ENCODE results near the gene RNF148. TPM values are rescaled to one million over a fixed set of nuclear protein-coding genes. Genes with fewer than 3 reads are reported as not detected.

The RNF148 gene
- total and polyA plus RNA-seq, 2 experiments from 2014 or later, result 2.2 TPM; not detected in 1

- Histone ChIP-seq H3K79me2 (replicated peaks; ENCODE audit: insufficient read depth) (0 out of 2 replicates have a peak, but pooled peaks cover 4% of the 10 kb centered on the region), H3K9me2 (ENCODE audit: insufficient read depth) (no peaks in the 10 kb centered on the region), H2AFZ (no peak overlapping the region), H3K4me3 (no peak overlapping the region), H4K20me1 (replicated peaks; ENCODE audit: insufficient read depth) (no peaks in the 10 kb centered on the region), H3F3A (replicated peaks; ENCODE audit: low read depth) (no peaks in the 10 kb centered on the region), H3K4me1 (ENCODE audit: insufficient read depth) (peaks cover 6% of the 10 kb centered on the region; the same call in 1 of the 2 replicates), H3K27me3 (ENCODE audit: insufficient read depth) (no peaks in the 10 kb centered on the region), H3K27ac (ENCODE audit: low read depth) (no peak overlapping the region), H3K36me3 (ENCODE audit: insufficient read depth) (no peaks in the 10 kb centered on the region), H3K4me2 (no peak overlapping the region)
- H3K9me3 Mint-ChIP-seq, result no peaks in the 10 kb centered on the region
- TF ChIP-seq ZNF114 (CRISPR knock-in tag; IDR thresholded peaks at IDR 0.05) (no peak), EZH2 (IDR thresholded peaks at IDR 0.05; ENCODE audit: low read depth, unreplicated experiment) (no peak), NANOG (IDR thresholded peaks at IDR 0.05; ENCODE audit: borderline replicate concordance) (no peak), CTCF (conservative IDR thresholded peaks at IDR 0.05; ENCODE audit: low read depth in 2 of 2) (no peak), CREB1 (CRISPR knock-in tag; IDR thresholded peaks at IDR 0.05; ENCODE audit: low read depth) (no peak), ZNF331 (CRISPR knock-in tag; IDR thresholded peaks at IDR 0.05; ENCODE audit: low read depth) (no peak), EZH2phosphoT487 (IDR thresholded peaks at IDR 0.05; ENCODE audit: unreplicated experiment) (no peak), JUNB (IDR thresholded peaks at IDR 0.05; ENCODE audit: unreplicated experiment) (no peak), STAT1 (IDR thresholded peaks at IDR 0.05; ENCODE audit: unreplicated experiment) (no peak), POLR2AphosphoS5 (IDR thresholded peaks at IDR 0.05; ENCODE audit: low read depth) (no peak)
- TF ChIP-seq, protein P1, sequence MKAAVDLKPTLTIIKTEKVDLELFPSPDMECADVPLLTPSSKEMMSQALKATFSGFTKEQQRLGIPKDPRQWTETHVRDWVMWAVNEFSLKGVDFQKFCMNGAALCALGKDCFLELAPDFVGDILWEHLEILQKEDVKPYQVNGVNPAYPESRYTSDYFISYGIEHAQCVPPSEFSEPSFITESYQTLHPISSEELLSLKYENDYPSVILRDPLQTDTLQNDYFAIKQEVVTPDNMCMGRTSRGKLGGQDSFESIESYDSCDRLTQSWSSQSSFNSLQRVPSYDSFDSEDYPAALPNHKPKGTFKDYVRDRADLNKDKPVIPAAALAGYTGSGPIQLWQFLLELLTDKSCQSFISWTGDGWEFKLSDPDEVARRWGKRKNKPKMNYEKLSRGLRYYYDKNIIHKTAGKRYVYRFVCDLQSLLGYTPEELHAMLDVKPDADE (IDR thresholded peaks at IDR 0.05), result no peak
- TF ChIP-seq, protein P2, sequence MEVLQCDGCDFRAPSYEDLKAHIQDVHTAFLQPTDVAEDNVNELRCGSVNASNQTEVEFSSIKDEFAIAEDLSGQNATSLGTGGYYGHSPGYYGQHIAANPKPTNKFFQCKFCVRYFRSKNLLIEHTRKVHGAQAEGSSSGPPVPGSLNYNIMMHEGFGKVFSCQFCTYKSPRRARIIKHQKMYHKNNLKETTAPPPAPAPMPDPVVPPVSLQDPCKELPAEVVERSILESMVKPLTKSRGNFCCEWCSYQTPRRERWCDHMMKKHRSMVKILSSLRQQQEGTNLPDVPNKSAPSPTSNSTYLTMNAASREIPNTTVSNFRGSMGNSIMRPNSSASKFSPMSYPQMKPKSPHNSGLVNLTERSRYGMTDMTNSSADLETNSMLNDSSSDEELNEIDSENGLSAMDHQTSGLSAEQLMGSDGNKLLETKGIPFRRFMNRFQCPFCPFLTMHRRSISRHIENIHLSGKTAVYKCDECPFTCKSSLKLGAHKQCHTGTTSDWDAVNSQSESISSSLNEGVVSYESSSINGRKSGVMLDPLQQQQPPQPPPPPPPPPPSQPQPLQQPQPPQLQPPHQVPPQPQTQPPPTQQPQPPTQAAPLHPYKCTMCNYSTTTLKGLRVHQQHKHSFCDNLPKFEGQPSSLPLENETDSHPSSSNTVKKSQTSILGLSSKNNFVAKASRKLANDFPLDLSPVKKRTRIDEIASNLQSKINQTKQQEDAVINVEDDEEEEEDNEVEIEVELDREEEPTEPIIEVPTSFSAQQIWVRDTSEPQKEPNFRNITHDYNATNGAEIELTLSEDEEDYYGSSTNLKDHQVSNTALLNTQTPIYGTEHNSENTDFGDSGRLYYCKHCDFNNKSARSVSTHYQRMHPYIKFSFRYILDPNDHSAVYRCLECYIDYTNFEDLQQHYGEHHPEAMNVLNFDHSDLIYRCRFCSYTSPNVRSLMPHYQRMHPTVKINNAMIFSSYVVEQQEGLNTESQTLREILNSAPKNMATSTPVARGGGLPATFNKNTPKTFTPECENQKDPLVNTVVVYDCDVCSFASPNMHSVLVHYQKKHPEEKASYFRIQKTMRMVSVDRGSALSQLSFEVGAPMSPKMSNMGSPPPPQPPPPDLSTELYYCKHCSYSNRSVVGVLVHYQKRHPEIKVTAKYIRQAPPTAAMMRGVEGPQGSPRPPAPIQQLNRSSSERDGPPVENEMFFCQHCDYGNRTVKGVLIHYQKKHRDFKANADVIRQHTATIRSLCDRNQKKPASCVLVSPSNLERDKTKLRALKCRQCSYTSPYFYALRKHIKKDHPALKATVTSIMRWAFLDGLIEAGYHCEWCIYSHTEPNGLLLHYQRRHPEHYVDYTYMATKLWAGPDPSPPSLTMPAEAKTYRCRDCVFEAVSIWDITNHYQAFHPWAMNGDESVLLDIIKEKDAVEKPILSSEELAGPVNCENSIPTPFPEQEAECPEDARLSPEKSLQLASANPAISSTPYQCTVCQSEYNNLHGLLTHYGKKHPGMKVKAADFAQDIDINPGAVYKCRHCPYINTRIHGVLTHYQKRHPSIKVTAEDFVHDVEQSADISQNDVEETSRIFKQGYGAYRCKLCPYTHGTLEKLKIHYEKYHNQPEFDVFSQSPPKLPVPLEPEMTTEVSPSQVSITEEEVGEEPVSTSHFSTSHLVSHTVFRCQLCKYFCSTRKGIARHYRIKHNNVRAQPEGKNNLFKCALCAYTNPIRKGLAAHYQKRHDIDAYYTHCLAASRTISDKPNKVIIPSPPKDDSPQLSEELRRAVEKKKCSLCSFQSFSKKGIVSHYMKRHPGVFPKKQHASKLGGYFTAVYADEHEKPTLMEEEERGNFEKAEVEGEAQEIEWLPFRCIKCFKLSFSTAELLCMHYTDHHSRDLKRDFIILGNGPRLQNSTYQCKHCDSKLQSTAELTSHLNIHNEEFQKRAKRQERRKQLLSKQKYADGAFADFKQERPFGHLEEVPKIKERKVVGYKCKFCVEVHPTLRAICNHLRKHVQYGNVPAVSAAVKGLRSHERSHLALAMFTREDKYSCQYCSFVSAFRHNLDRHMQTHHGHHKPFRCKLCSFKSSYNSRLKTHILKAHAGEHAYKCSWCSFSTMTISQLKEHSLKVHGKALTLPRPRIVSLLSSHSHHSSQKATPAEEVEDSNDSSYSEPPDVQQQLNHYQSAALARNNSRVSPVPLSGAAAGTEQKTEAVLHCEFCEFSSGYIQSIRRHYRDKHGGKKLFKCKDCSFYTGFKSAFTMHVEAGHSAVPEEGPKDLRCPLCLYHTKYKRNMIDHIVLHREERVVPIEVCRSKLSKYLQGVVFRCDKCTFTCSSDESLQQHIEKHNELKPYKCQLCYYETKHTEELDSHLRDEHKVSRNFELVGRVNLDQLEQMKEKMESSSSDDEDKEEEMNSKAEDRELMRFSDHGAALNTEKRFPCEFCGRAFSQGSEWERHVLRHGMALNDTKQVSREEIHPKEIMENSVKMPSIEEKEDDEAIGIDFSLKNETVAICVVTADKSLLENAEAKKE (CRISPR knock-in tag; IDR thresholded peaks at IDR 0.05), result no peak
- TF ChIP-seq, protein P3, sequence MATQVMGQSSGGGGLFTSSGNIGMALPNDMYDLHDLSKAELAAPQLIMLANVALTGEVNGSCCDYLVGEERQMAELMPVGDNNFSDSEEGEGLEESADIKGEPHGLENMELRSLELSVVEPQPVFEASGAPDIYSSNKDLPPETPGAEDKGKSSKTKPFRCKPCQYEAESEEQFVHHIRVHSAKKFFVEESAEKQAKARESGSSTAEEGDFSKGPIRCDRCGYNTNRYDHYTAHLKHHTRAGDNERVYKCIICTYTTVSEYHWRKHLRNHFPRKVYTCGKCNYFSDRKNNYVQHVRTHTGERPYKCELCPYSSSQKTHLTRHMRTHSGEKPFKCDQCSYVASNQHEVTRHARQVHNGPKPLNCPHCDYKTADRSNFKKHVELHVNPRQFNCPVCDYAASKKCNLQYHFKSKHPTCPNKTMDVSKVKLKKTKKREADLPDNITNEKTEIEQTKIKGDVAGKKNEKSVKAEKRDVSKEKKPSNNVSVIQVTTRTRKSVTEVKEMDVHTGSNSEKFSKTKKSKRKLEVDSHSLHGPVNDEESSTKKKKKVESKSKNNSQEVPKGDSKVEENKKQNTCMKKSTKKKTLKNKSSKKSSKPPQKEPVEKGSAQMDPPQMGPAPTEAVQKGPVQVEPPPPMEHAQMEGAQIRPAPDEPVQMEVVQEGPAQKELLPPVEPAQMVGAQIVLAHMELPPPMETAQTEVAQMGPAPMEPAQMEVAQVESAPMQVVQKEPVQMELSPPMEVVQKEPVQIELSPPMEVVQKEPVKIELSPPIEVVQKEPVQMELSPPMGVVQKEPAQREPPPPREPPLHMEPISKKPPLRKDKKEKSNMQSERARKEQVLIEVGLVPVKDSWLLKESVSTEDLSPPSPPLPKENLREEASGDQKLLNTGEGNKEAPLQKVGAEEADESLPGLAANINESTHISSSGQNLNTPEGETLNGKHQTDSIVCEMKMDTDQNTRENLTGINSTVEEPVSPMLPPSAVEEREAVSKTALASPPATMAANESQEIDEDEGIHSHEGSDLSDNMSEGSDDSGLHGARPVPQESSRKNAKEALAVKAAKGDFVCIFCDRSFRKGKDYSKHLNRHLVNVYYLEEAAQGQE (IDR thresholded peaks at IDR 0.05; ENCODE audit: unreplicated experiment), result no peak
- no peaks in the 10 kb centered on the region for H3K4me1 Mint-ChIP-seq
- H3K27me3 Mint-ChIP-seq (ENCODE audit: insufficient read depth, low read depth, poor library complexity), result no peaks in the 10 kb centered on the region
- no peaks in the 10 kb centered on the region for H3K36me3 Mint-ChIP-seq (ENCODE audit: low read depth)
- H3K27ac Mint-ChIP-seq, result no peak overlapping the region
- H3K4me3 Mint-ChIP-seq, result no peak overlapping the region
- ATAC-seq (no peak), DNase-seq (ENCODE audit: low spot score) (no peak)
Measured at GRCh38 chr7:122709930-122710646, 7.4 kb upstream of the RNF148 start.
